SK-N-SH (cell line): ENCODE data around the gene ZMIZ1. TPM values are rescaled to one million over a fixed set of nuclear protein-coding genes. Genes with fewer than 3 reads are reported as not detected.

ENCODE experiments used
- CTCF ChIA-PET: fragments of 300-600, 350-600 bp; formaldehyde crosslinking; extraction: SDS; loops from one replicate; lab custom pipeline; 2021; lab: Yijun Ruan, JAX
- POLR2A ChIA-PET: fragments of 350-600 bp; sonication (Branson Sonifier 250); formaldehyde crosslinking; extraction: SDS; loops from one replicate; lab custom pipeline; 2020; ENCODE audit warnings: antibody characterized with exemption, inconsistent platforms; lab: Yijun Ruan, JAX
- DNase-seq: peaks from one replicate; pipeline ENCODE4 v3.0.0; 2012
- H2AFZ ChIP-seq: fragments of 200-600 bp; sonication (generic); 2 replicates; pipeline ENCODE4 v1.8.1; 2016; ENCODE audit warnings: antibody characterized with exemption, mild to moderate bottlenecking, low read depth
- H3F3A ChIP-seq: fragments of 200-600 bp; sonication (generic); replicated peaks from 2 replicates; pipeline ENCODE3; 2016; ENCODE audit warnings: antibody characterized with exemption, mild to moderate bottlenecking; ENCODE audit not compliant: insufficient read depth
- H3K27ac ChIP-seq, 2 experiments: fragments of 200-500 bp in 1 of 2; fragments of 200-600 bp in 1 of 2; sonication (Bioruptor generic) in 1 of 2; sonication (generic), shearing (Covaris generic) in 1 of 2; 2 replicates each; pipeline versions ENCODE4 v1.5.1 to v1.6.1; 2014 to 2016; ENCODE audit warnings: low read depth in 2 of 2, inconsistent platforms in 1 of 2, low read length in 1 of 2, mild to moderate bottlenecking in 1 of 2, mixed read lengths in 1 of 2
- H3K27me3 ChIP-seq: fragments of 200-600 bp; sonication (generic), shearing (Covaris generic); 2 replicates; pipeline ENCODE4 v1.6.1; 2016; ENCODE audit warnings: mixed run types; ENCODE audit not compliant: insufficient read depth
- H3K36me3 ChIP-seq, 2 experiments: fragments of 200-500 bp in 1 of 2; fragments of 200-600 bp in 1 of 2; sonication (Bioruptor generic) in 1 of 2; sonication (generic) in 1 of 2; replicated peaks in 1 of 2; 2 replicates each; pipeline versions ENCODE3 to v1.5.1; 2014 to 2016; ENCODE audit warnings: low read length in 1 of 2, mild to moderate bottlenecking in 1 of 2; ENCODE audit not compliant: insufficient read depth in 2 of 2, control insufficient read depth in 1 of 2
- H3K4me1 ChIP-seq, 2 experiments: fragments of 200-500 bp in 1 of 2; fragments of 200-600 bp in 1 of 2; sonication (Bioruptor generic) in 1 of 2; sonication (generic), shearing (Covaris generic) in 1 of 2; 2 replicates each; pipeline versions ENCODE4 v1.5.1 to v1.6.1; 2014 to 2016; ENCODE audit warnings: low read depth in 1 of 2, low read length in 1 of 2, mixed run types in 1 of 2; ENCODE audit not compliant: insufficient read depth in 2 of 2, control insufficient read depth in 1 of 2
- H3K4me2 ChIP-seq: fragments of 200-600 bp; sonication (generic), shearing (Covaris generic); 2 replicates; pipeline ENCODE4 v1.6.1; 2017; ENCODE audit warnings: mixed run types
- H3K4me3 ChIP-seq, 2 experiments: fragments of 200-500 bp in 1 of 2; fragments of 200-600 bp in 1 of 2; sonication (Bioruptor generic) in 1 of 2; sonication (generic), shearing (Covaris generic) in 1 of 2; 2 replicates each; pipeline versions ENCODE4 v1.5.1 to v1.8.1; 2014 to 2016; ENCODE audit warnings: low read depth in 2 of 2, inconsistent platforms in 1 of 2, low read length in 1 of 2, mild to moderate bottlenecking in 1 of 2, mixed read lengths in 1 of 2, moderate library complexity in 1 of 2
- H3K79me2 ChIP-seq: fragments of 200-600 bp; sonication (generic); 2 replicates; pipeline ENCODE4 v1.8.1; 2017; ENCODE audit warnings: mild to moderate bottlenecking; ENCODE audit not compliant: insufficient read depth
- H3K9ac ChIP-seq: fragments of 200-600 bp; sonication (generic); 2 replicates; pipeline ENCODE4 v1.6.1; 2017; ENCODE audit warnings: mixed run types
- H3K9me2 ChIP-seq: fragments of 200-600 bp; sonication (generic); 2 replicates; pipeline ENCODE4 v1.6.1; 2017; ENCODE audit warnings: mixed run types
- H3K9me3 ChIP-seq: fragments of 200-600 bp; sonication (generic); 2 replicates; pipeline ENCODE4 v1.6.1; 2017; ENCODE audit warnings: mixed run types, mild to moderate bottlenecking, moderate library complexity
- H4K20me1 ChIP-seq: fragments of 200-600 bp; sonication (generic); 2 replicates; pipeline ENCODE4 v1.6.1; 2017; ENCODE audit warnings: mild to moderate bottlenecking, mixed run types; ENCODE audit not compliant: insufficient read depth
- CHD2 ChIP-seq: fragments of 150-350 bp; IDR thresholded peaks from 2 replicates; pipeline ENCODE4 v1.6.1; 2018; ENCODE audit warnings: low read length; ENCODE audit not compliant: partially characterized antibody
- EP300 ChIP-seq, 2 experiments: IDR thresholded peaks; 2 replicates each; pipeline versions ENCODE4 v1.4.0 to v1.6.1; 2012; ENCODE audit warnings: borderline replicate concordance in 1 of 2, low read depth in 1 of 2, low read length in 1 of 2
- FOSL2 ChIP-seq: IDR thresholded peaks from 2 replicates; pipeline ENCODE4 v1.4.0; 2012; ENCODE audit warnings: low read depth, mild to moderate bottlenecking, moderate library complexity, borderline replicate concordance
- FOXJ3 ChIP-seq: sonication (generic); formaldehyde crosslinking; IDR thresholded peaks from 2 replicates; pipeline ENCODE4 v1.5.1; 2020; ENCODE audit warnings: mild to moderate bottlenecking, missing genetic modification reagents
- FOXM1 ChIP-seq: IDR thresholded peaks from 2 replicates; pipeline ENCODE4 v1.4.0; 2012; ENCODE audit warnings: low read depth, mild to moderate bottlenecking
- GABPA ChIP-seq: IDR thresholded peaks from 2 replicates; pipeline ENCODE4 v1.4.0; 2012; ENCODE audit warnings: low read depth, mild to moderate bottlenecking
- IRF3 ChIP-seq: fragments of 150-350 bp; IDR thresholded peaks from 2 replicates; pipeline ENCODE4 v1.6.1; 2016; ENCODE audit warnings: mild to moderate bottlenecking, low read depth, low read length
- MEF2A ChIP-seq: IDR thresholded peaks from 2 replicates; pipeline ENCODE4 v1.4.0; 2012; ENCODE audit warnings: low read depth, borderline replicate concordance
- NFIC ChIP-seq: IDR thresholded peaks from 2 replicates; pipeline ENCODE4 v1.4.0; 2012; ENCODE audit warnings: borderline replicate concordance
- NRF1 ChIP-seq: IDR thresholded peaks from 2 replicates; pipeline ENCODE4 v1.6.1; 2012; ENCODE audit warnings: low read depth, mild to moderate bottlenecking, low read length
- POLR2AphosphoS5 ChIP-seq: IDR thresholded peaks from 2 replicates; pipeline ENCODE4 v1.6.1; 2012; ENCODE audit warnings: low read depth, low read length
- RAD21 ChIP-seq: IDR thresholded peaks from 2 replicates; pipeline ENCODE4 v1.6.1; 2012; ENCODE audit warnings: mild to moderate bottlenecking, low read length
- REST ChIP-seq: IDR thresholded peaks from 2 replicates; pipeline ENCODE4 v1.6.1; 2012; ENCODE audit warnings: mild to moderate bottlenecking, low read depth, low read length, moderate library complexity
- RFX5 ChIP-seq: IDR thresholded peaks from 2 replicates; pipeline ENCODE4 v1.6.1; 2012; ENCODE audit warnings: mild to moderate bottlenecking, improper control_type of control experiment, low read length
- TCF12 ChIP-seq: IDR thresholded peaks from 2 replicates; pipeline ENCODE4 v1.4.0; 2012
- USF1 ChIP-seq: IDR thresholded peaks from 2 replicates; pipeline ENCODE4 v1.4.0; 2012; ENCODE audit warnings: low read depth, borderline replicate concordance
- WGBS: methylation state at CpG from one replicate; pipeline ENCODE4 v1.1.6; 2017; ENCODE audit warnings: low lambda C conversion rate; 5-methylcytosine and 5-hydroxymethylcytosine counted together
- polyA plus RNA-seq, 3 experiments: library from polyadenylated mRNA; depleted of rRNA; stranded (reverse); fragments of >200 nt; gene quantifications; 2 replicates each; pipeline ENCODE4 v1.2.3, GENCODE V29; 2012

ZMIZ1 gene
- polyA plus RNA-seq, 1 of the 3 experiments (the other 2 are of a cell fraction) = 23.5 TPM

DNA sequence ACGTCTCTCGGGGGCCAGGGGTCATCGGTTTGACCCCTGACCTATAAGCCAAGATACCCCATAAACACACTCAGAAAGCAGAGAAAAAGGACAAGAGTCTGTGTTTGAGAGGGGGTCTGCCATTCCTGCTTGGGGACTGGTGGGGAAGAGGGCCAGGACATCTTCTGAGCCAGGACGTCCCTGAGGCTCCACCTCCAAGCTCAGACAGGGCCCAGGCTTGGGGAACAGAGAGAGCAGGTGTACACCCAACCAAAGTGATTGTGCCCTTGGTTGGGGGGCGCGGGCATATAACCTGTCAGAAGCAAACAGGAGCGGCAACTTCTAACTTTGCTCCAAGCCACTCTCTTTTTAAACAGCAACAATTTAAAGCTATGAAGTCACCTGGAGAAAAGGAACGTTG, 244.6 kb downstream of the ZMIZ1 start:
- 93% methylated on average over 8 of the region's 8 CpGs for WGBS
- CTCF ChIA-PET = interaction anchor here (1.5 kb wide), 1 partner anchor 16 kb away, joined by 3 read pairs; no protein-coding TSS in a partner anchor
- H3K27ac ChIP-seq = peak overlapping the region in 1 of 2 experiments; percentile 47; a peak in 1 of 4 replicates

More for the DNA sequence above, 244.6 kb downstream of the ZMIZ1 start:
- Histone ChIP-seq H3K27me3 (no peaks in the 10 kb centered on the region), H3K36me3 (peaks cover 5 to 62% of the 10 kb centered on the region in 2 experiments), H3K4me1 (peaks cover 17 to 74% of the 10 kb centered on the region in 2 experiments; a peak in 3 of 4 replicates), H3K9me3 (no peaks in the 10 kb centered on the region), H3K9me2 (no peaks in the 10 kb centered on the region), H2AFZ (no peak overlapping the region), H3K9ac (no peak overlapping the region), H3K4me2 (no peak overlapping the region), H4K20me1 (0 out of 2 replicates have a peak, but pooled peaks cover 4% of the 10 kb centered on the region), H3F3A (peaks cover 38% of the 10 kb centered on the region), H3K4me3 (no peak overlapping the region), H3K79me2 (no peaks in the 10 kb centered on the region)
- POLR2A ChIA-PET = no interaction called here
- no peak for TF ChIP-seq RFX5
- no peak for TF ChIP-seq RAD21
- TF ChIP-seq NFIC = no peak
- no peak for TF ChIP-seq IRF3
- no peak for TF ChIP-seq REST
- no peak for TF ChIP-seq GABPA
- TF ChIP-seq FOSL2 = no peak
- no peak for TF ChIP-seq EP300 (IDR thresholded peaks at IDR 0.05; ENCODE audit: borderline replicate concordance in 1 of 2, low read depth in 1 of 2, low read length in 1 of 2)
- TF ChIP-seq NRF1 = no peak
- no peak for TF ChIP-seq FOXM1
- TF ChIP-seq MEF2A = no peak
- TF ChIP-seq POLR2AphosphoS5 = no peak
- TF ChIP-seq CHD2 = no peak
- TF ChIP-seq TCF12 = no peak
- TF ChIP-seq USF1 = no peak
- no peak for TF ChIP-seq FOXJ3
- no peak for DNase-seq
